HepG2 (cell line): ENCODE measurements around the gene SLC4A2. TPM values are rescaled to one million over a fixed set of nuclear protein-coding genes. Genes with fewer than 3 reads are reported as not detected.

Experiments used
- ETV5 ChIP-seq: IDR thresholded peaks from 2 replicates; pipeline ENCODE4 v1.6.1; 2018; ENCODE audit warnings: missing biosample characterization, missing genetic modification reagents, inconsistent platforms, borderline replicate concordance
- FOXA1 ChIP-seq, 2 experiments: fragments of 450-650 bp in 1 of 2; sonication (generic) in 1 of 2; formaldehyde crosslinking in 1 of 2; IDR thresholded peaks; 2 replicates each; pipeline versions ENCODE4 v1.4.0 to v1.6.1; 2016 to 2020; ENCODE audit warnings: missing genetic modification reagents in 1 of 2
- GABPB1 ChIP-seq: IDR thresholded peaks from 2 replicates; pipeline ENCODE4 v1.6.1; 2016; ENCODE audit warnings: mild to moderate bottlenecking, missing genetic modification reagents, moderate library complexity, missing compliant biosample characterization
- HDAC1 ChIP-seq: sonication (generic); formaldehyde crosslinking; IDR thresholded peaks from 2 replicates; pipeline ENCODE4 v1.5.1; 2020; ENCODE audit warnings: mild to moderate bottlenecking, missing genetic modification reagents
- MAZ ChIP-seq, 2 experiments: sonication (generic) in 1 of 2; formaldehyde crosslinking in 1 of 2; IDR thresholded peaks; 2 replicates each; pipeline versions ENCODE4 v1.5.0 to v1.6.1; 2012 to 2020; ENCODE audit warnings: low read depth in 2 of 2, mild to moderate bottlenecking in 2 of 2, borderline replicate concordance in 1 of 2, improper control_type of control experiment in 1 of 2, low read length in 1 of 2, missing genetic modification reagents in 1 of 2, moderate library complexity in 1 of 2
- MXD4 ChIP-seq: IDR thresholded peaks from 2 replicates; pipeline ENCODE4 v1.6.1; 2016; ENCODE audit warnings: mild to moderate bottlenecking, missing biosample characterization, missing genetic modification reagents
- NKX3-1 ChIP-seq: sonication (generic); formaldehyde crosslinking; IDR thresholded peaks from 2 replicates; pipeline ENCODE4 v1.5.0; 2020; ENCODE audit warnings: missing genetic modification reagents
- PITX1 ChIP-seq: sonication (generic); formaldehyde crosslinking; IDR thresholded peaks from 2 replicates; pipeline ENCODE4 v1.5.1; 2020; ENCODE audit warnings: mild to moderate bottlenecking, missing genetic modification reagents
- SOX13 ChIP-seq, 3 experiments: fragments of 450-650 bp in 1 of 3; sonication (generic) in 1 of 3; formaldehyde crosslinking in 1 of 3; IDR thresholded peaks in 2 of 3; conservative IDR thresholded peaks in 1 of 3; 2 replicates each; pipeline versions ENCODE4 v1.5.0 to v1.6.1; 2016 to 2020; ENCODE audit warnings: antibody characterized with exemption in 1 of 3, mild to moderate bottlenecking in 1 of 3, missing compliant biosample characterization in 1 of 3, missing genetic modification reagents in 1 of 3, moderate library complexity in 1 of 3
- SSRP1 ChIP-seq: IDR thresholded peaks from 2 replicates; pipeline ENCODE4 v1.6.1; 2016; ENCODE audit warnings: control low read depth
- TCF12 ChIP-seq, 2 experiments: fragments of 450-650 bp in 1 of 2; sonication (generic) in 1 of 2; formaldehyde crosslinking in 1 of 2; IDR thresholded peaks; 2 replicates each; pipeline versions ENCODE4 v1.6.1 to v1.8.0; 2017 to 2022; ENCODE audit warnings: antibody characterized with exemption in 1 of 2, mild to moderate bottlenecking in 1 of 2, missing genetic modification reagents in 1 of 2, moderate library complexity in 1 of 2
- THAP11 ChIP-seq: IDR thresholded peaks from 2 replicates; pipeline ENCODE4 v1.6.1; 2016; ENCODE audit warnings: missing biosample characterization, missing genetic modification reagents
- ZBTB38 ChIP-seq: sonication (generic); formaldehyde crosslinking; IDR thresholded peaks from 2 replicates; pipeline ENCODE4 v1.5.1; 2020; ENCODE audit warnings: mild to moderate bottlenecking, missing genetic modification reagents
- ZNF207 ChIP-seq: fragments of 450-650 bp; IDR thresholded peaks from 2 replicates; pipeline ENCODE4 v1.6.1; 2016; ENCODE audit warnings: antibody characterized with exemption, borderline replicate concordance
- ZNF333 ChIP-seq: sonication (generic); formaldehyde crosslinking; IDR thresholded peaks from 2 replicates; pipeline ENCODE4 v1.4.0; 2020; ENCODE audit warnings: mild to moderate bottlenecking, missing genetic modification reagents, borderline replicate concordance
- ZNF775 ChIP-seq: sonication (generic); formaldehyde crosslinking; IDR thresholded peaks from 2 replicates; pipeline ENCODE4 v1.4.0; 2020; ENCODE audit warnings: missing genetic modification reagents, mild to moderate bottlenecking, moderate library complexity, borderline replicate concordance
- ZNF891 ChIP-seq: sonication (generic); formaldehyde crosslinking; IDR thresholded peaks from 2 replicates; pipeline ENCODE4 v1.5.0; 2020; ENCODE audit warnings: mild to moderate bottlenecking, missing genetic modification reagents
- ZSCAN31 ChIP-seq: sonication (generic); formaldehyde crosslinking; IDR thresholded peaks from 2 replicates; pipeline ENCODE4 v1.5.0; 2020; ENCODE audit warnings: low read depth, mild to moderate bottlenecking, missing genetic modification reagents
- polyA plus RNA-seq, 8 experiments: library from polyadenylated mRNA; depleted of rRNA in 3 of 8; stranded (reverse) in 7 of 8; unstranded in 1 of 8; fragments of >200 nt; fragmentation: Illumina TruSeq in 4 of 8; extraction: Trizol in 4 of 8; gene quantifications; 2 replicates each; pipeline versions ENCODE4 v1.2.1 to v1.2.3, GENCODE V29; 2011 to 2016; ENCODE audit warnings: low read depth in 4 of 8, missing spikeins in 1 of 8, mixed read lengths in 1 of 8; ENCODE audit not compliant: insufficient read depth in 1 of 8
- total RNA-seq, 5 experiments: library from RNA; depleted of rRNA; stranded (reverse); fragments of >200 nt; fragmentation: Illumina TruSeq; extraction: Trizol; gene quantifications; 2 replicates each; pipeline ENCODE4 v1.2.3, GENCODE V29; 2016; ENCODE audit warnings: low read depth in 1 of 5
- TF ChIP-seq, protein P1 (sequence below): sonication (generic); formaldehyde crosslinking; IDR thresholded peaks from 2 replicates; pipeline ENCODE4 v1.5.1; 2020; ENCODE audit warnings: mild to moderate bottlenecking, missing genetic modification reagents, moderate library complexity
- TF ChIP-seq, protein P2 (sequence below): sonication (generic); formaldehyde crosslinking; IDR thresholded peaks from 2 replicates; pipeline ENCODE4 v1.4.0; 2020; ENCODE audit warnings: mild to moderate bottlenecking, missing genetic modification reagents
- TF ChIP-seq, protein P3 (sequence below): sonication (generic); formaldehyde crosslinking; IDR thresholded peaks from 2 replicates; pipeline ENCODE4 v1.5.1; 2020; ENCODE audit warnings: missing genetic modification reagents, mild to moderate bottlenecking, borderline replicate concordance

The SLC4A2 gene
- total and polyA plus RNA-seq, 2 of the 13 experiments (the other 11 are each of a cell fraction or from before 2014, with no cell fraction given), result 51.9 to 73.4 TPM

DNA sequence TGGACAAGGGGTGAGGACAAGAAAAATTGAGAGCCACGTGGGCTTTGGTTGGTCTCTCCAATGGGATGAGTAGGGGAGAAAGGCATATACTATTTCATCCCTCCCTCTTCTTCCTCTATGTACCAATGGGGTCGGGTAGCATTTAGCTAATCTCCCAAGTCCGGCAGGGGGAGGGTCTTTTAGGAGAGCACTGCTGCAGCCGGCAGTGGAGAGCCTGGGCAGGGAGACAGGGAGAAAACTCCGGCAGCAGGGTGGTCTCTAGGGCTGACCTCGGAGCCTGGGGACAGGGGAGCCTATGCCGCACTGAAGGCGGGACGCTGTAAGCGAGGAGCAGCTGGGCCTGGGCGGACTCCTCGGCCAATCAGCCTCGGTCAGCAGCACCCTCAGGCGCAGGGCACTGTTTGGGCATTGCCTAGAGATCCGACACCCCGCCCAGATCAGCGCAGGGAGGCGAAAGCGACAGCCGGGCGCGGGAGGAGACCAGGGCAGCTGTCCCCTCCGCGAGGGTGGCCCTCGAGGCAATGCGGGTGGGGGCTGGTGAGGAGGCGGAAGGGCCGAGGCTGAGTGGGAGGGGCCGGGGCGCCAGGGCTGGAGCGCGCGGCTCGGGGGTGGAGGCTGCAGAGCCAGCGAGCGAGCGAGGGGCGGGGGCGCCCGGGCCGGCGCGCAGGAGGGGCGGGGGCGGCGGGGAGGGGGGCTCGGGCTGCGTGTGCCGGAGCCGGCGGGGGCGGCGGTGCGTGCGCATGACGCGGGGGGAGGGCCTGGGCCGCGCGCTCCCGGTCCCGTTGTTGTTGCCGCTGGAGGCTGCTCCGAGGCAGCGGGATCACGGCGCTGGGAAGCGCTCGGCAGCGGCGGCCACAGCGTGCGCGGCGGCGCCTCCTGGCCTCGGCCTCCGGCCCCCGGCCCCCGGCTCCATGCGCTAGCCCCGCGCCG lies 26.6 kb downstream of the SLC4A2 start, which contains the start of gene AGAP3 (continued):
- TF ChIP-seq ZNF891 (CRISPR knock-in tag), result no peak; the same call in 1 of the 2 replicates
- TF ChIP-seq MXD4 (CRISPR knock-in tag), result peak; percentile 66; the same call in 1 of the 2 replicates
- peak; percentile 29; the same call in 1 of the 2 replicates for TF ChIP-seq ETV5 (CRISPR knock-in tag)
- TF ChIP-seq SSRP1 (CRISPR knock-in tag), result no peak
- TF ChIP-seq PITX1 (CRISPR knock-in tag), result peak; percentile 79
- no peak for TF ChIP-seq FOXA1 (IDR thresholded peaks at IDR 0.05)
- 0 out of 2 replicates have a peak, but pooled peaks have one; percentile 6 for TF ChIP-seq FOXA1 (CRISPR knock-in tag; IDR thresholded peaks at IDR 0.05)
- TF ChIP-seq HDAC1 (CRISPR knock-in tag), result peak; percentile 68; the same call in 1 of the 2 replicates
- TF ChIP-seq SOX13 (IDR thresholded peaks at IDR 0.05), result no peak
- TF ChIP-seq SOX13 (CRISPR knock-in tag; conservative IDR thresholded peaks at IDR 0.05 in 1 of 2, IDR thresholded peaks at IDR 0.05 in 1 of 2), result no peak
- TF ChIP-seq ZBTB38, result peak; percentile 72
- TF ChIP-seq, protein P1, sequence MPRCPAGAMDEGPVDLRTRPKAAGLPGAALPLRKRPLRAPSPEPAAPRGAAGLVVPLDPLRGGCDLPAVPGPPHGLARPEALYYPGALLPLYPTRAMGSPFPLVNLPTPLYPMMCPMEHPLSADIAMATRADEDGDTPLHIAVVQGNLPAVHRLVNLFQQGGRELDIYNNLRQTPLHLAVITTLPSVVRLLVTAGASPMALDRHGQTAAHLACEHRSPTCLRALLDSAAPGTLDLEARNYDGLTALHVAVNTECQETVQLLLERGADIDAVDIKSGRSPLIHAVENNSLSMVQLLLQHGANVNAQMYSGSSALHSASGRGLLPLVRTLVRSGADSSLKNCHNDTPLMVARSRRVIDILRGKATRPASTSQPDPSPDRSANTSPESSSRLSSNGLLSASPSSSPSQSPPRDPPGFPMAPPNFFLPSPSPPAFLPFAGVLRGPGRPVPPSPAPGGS (CRISPR knock-in tag), result 0 out of 2 replicates have a peak, but pooled peaks have one; percentile 69
- TF ChIP-seq GABPB1 (CRISPR knock-in tag), result peak; percentile 86
- no peak for TF ChIP-seq TCF12 (IDR thresholded peaks at IDR 0.05)
- no peak for TF ChIP-seq TCF12 (CRISPR knock-in tag; IDR thresholded peaks at IDR 0.05)
- TF ChIP-seq ZNF207, result no peak
- peak; percentile 90 for TF ChIP-seq MAZ (IDR thresholded peaks at IDR 0.05; ENCODE audit: borderline replicate concordance, low read depth, low read length)
- TF ChIP-seq MAZ (CRISPR knock-in tag; IDR thresholded peaks at IDR 0.05; ENCODE audit: low read depth), result peak; percentile 96
- TF ChIP-seq, protein P2, sequence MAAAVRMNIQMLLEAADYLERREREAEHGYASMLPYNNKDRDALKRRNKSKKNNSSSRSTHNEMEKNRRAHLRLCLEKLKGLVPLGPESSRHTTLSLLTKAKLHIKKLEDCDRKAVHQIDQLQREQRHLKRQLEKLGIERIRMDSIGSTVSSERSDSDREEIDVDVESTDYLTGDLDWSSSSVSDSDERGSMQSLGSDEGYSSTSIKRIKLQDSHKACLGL (CRISPR knock-in tag), result peak; percentile 46; the same call in 1 of the 2 replicates
- TF ChIP-seq THAP11 (CRISPR knock-in tag), result peak; percentile 89
- no peak for TF ChIP-seq ZNF775 (CRISPR knock-in tag)
- TF ChIP-seq, protein P3, sequence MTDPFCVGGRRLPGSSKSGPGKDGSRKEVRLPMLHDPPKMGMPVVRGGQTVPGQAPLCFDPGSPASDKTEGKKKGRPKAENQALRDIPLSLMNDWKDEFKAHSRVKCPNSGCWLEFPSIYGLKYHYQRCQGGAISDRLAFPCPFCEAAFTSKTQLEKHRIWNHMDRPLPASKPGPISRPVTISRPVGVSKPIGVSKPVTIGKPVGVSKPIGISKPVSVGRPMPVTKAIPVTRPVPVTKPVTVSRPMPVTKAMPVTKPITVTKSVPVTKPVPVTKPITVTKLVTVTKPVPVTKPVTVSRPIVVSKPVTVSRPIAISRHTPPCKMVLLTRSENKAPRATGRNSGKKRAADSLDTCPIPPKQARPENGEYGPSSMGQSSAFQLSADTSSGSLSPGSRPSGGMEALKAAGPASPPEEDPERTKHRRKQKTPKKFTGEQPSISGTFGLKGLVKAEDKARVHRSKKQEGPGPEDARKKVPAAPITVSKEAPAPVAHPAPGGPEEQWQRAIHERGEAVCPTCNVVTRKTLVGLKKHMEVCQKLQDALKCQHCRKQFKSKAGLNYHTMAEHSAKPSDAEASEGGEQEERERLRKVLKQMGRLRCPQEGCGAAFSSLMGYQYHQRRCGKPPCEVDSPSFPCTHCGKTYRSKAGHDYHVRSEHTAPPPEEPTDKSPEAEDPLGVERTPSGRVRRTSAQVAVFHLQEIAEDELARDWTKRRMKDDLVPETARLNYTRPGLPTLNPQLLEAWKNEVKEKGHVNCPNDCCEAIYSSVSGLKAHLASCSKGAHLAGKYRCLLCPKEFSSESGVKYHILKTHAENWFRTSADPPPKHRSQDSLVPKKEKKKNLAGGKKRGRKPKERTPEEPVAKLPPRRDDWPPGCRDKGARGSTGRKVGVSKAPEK, result peak; percentile 58; the same call in 1 of the 2 replicates
- 0 out of 2 replicates have a peak, but pooled peaks have one; percentile 20 for TF ChIP-seq NKX3-1 (CRISPR knock-in tag)
- no peak for TF ChIP-seq ZNF333
- TF ChIP-seq ZSCAN31 (CRISPR knock-in tag), result peak; percentile 74; the same call in 1 of the 2 replicates
